CD4-positive, alpha-beta T cell treated with Interleukin-4 for 1 hour (primary cell): ENCODE measurements around the gene LHCGR.
"Not testable (repeated sequence)": the region's sequence is repeated elsewhere in the genome, so short reads cannot be mapped to it uniquely, and the experiment has no call there.

Source experiments
- DNase-seq, 2 donors: peaks; one replicate each; pipeline ENCODE4 v3.0.0-alpha.2; 2020 to 2022

LHCGR gene

GRCh38 chr2:48739236-48739635 lies 16.3 kb downstream of the LHCGR start:
- DNase-seq, result not testable (repeated sequence)

DNA sequence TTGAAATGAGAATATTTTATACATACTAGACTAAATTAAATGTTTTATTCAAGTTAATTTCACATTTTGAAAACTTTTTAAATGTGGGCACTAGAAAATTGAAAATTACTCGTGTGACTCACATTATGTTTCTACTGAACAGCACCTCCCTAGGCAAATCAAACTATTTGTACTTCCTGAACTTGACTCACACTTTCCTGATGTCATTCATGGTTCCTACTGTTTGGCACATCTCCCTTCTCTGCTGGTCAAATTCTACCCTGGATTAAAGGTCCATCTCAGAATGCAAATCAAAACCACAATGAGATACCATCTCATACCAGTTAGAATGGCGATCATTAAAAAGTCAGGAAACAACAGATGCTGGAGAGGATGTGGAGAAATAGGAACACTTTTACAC lies 16.7 kb downstream of the LHCGR start:
- DNase-seq, result no peak

- no peak for DNase-seq
These were observed 19.3 kb downstream of the LHCGR start for GRCh38 chr2:48736251-48736650.

- no peak for DNase-seq
These were observed 20.8 kb downstream of the LHCGR start for GRCh38 chr2:48734576-48735303.

DNA sequence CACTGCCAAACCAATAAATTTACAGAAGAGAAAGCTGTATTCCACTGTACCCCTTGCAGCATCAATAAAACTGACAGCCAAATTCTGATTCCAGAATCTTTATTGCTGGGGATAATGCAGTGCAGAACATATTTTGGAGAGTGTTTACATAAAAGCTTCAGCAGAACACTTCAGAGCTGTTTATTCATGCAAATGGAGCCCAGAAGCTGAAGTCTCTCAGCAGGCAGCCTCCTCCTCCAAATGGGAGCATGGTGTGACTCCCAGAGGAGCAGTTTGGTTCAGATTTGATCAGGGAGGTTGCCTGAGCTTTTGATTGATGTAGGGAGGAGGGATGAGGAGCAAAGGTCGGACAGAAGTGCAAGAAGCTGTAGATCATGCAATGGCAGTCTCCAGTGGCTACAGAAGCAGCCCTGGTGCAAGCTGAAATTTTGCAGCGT lies 22.4 kb downstream of the LHCGR start:
- DNase-seq, result no peak

GRCh38 chr2:48728840-48729239 lies 26.7 kb downstream of the LHCGR start:
- no peak for DNase-seq

DNA sequence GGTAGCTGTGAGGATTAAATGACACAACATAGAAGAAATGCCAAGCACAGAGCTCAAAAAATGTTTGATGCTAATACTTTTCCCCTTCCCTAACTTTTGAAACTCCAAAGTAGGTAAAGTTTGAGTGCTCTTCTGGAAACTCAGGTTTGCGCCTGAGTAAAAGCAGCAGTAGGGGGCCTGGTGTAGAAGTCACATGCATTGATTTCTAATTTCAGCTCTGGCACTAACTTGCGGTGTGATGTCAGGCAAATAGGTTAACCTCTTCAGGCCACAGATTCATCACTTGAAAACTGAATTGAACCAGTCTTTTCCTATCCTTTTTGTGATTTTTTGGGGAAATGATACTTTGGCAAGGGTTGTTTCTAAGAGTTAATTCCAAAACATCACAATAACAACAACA lies 27.2 kb downstream of the LHCGR start:
- no peak for DNase-seq

DNA sequence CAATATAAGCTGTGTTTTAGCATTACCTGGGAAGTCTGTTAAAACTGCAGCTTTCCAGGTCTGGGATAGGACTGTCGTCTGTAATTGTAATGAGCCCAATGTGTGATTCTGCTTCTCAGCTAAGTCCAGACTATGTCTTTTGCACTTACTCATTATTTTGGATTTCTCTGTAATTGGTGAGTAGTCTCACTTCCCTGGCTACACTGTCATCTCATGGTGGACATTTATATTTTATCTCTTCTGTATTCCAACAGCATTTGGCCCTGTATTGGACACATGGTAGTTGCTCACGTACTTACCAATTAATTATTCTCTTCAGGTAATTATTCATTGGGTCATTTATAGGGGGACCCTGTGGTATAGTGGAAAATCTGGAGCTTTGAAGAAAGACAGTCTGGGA lies 28.0 kb downstream of the LHCGR start:
- DNase-seq, result no peak

- DNase-seq, result no peak
These were observed 29.6 kb downstream of the LHCGR start for GRCh38 chr2:48725696-48726494.

- no peak for DNase-seq
These were observed 31.2 kb downstream of the LHCGR start for GRCh38 chr2:48724278-48724677.

DNA sequence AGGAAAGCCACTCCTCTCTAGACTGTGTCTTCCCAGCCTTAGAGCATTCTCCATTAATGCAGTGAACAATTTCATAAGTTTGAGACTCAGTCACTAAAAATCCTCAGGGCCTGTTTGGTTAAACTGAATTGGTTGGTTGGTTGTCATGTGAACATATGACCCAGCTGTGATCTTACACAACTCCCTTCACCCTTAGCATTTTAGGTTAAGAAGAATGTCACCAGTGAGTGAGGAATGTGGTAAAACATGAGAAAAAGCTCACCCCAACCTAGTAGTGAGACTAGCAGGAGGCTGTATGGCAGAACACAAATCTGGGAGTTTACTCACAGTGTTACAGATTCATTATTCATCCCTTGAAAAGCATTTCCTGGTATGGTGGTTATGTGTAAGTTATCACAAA lies 32.4 kb downstream of the LHCGR start:
- no peak for DNase-seq

DNA sequence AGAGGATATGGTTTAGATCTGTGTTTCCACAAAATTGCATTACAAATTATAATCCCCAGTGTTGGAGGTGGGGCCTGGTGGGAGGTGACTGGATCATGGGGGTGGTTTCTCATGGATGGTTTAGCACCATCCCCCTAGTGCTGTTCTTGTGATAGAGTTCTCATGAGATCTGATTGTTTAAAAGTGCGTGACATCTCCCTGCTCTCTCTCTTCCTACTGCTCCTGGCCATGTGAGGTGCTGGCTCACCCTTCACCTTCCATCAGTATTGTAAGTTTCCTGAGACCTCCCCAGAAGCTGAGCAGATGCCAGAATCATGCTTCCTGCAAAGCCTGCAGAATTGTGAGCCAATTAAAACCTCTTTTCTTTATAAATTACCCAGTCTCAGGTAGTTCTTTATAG lies 33.1 kb downstream of the LHCGR start:
- DNase-seq, result no peak

DNA sequence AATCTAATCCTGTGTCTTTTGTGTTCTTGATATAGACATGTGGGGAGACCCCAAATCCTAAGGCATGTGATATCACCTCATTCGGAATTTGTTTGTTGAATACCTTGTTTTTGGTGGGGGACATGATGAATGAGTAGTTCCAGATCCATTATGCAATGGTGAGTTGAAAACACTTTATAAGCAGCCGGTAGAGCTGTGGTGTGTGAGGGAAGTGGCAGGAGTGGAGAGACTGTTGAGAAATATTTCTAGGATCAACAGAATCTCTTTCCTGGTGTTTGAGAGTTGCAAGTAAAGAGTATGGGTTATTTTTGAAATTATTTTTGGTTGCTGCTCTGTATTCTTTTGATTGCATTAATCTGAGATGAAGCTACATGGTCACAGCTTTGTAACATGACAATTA lies 34.4 kb downstream of the LHCGR start:
- no peak for DNase-seq

DNA sequence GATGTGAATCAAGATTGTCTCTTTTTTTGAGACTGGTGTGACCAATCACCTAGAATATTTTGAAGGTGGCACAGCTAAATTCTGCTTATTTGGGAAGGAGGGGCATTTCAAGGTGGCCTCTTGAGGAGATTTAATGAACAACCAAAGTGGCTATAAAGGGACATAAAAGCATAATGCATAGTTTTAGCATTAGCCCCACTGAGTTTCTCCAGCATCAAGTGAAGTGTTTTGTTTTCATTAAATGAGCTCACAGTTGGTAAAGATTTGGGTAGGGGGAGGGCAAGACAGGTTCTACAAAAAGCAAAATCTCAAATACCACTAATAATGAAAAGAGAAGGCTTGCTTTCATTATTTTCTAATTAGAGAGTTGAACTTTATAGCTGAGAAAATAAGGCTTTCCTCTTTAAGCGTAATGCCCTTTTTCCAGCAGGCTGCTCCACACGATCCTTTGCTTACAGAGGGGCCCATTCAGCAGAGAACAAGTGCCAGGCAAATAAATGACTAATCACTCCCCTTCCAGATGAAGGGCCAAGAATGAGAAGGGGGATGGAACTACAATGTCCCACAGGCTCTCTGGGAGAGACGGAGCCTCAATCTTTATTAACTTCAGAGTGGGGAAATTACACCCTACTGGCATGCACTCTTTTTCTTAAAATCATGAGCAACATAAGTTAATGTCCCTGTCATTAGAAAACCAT lies 35.9 kb downstream of the LHCGR start:
- no peak for DNase-seq

DNA sequence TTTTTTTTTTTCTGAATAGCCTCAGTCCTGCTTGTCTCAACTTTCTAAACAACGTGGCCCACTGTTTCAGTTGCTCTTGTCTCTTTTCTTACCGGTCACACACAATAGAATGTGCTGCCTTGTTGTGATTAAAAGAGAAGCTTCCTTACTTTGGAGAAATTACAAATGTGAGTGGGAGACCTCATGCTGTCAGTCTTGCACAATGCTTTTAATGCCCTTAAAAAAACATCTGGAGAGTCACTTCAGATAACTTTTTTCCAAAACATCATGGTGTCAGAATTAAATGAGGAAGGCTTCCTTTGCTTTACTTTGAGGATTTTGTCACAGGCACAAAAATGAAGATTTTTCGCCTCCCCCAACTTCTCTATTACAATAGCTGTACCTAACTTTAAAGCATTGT lies 37.7 kb downstream of the LHCGR start:
- DNase-seq, result no peak

- no peak for DNase-seq
These were observed 39.6 kb downstream of the LHCGR start for GRCh38 chr2:48715956-48716355.

DNA sequence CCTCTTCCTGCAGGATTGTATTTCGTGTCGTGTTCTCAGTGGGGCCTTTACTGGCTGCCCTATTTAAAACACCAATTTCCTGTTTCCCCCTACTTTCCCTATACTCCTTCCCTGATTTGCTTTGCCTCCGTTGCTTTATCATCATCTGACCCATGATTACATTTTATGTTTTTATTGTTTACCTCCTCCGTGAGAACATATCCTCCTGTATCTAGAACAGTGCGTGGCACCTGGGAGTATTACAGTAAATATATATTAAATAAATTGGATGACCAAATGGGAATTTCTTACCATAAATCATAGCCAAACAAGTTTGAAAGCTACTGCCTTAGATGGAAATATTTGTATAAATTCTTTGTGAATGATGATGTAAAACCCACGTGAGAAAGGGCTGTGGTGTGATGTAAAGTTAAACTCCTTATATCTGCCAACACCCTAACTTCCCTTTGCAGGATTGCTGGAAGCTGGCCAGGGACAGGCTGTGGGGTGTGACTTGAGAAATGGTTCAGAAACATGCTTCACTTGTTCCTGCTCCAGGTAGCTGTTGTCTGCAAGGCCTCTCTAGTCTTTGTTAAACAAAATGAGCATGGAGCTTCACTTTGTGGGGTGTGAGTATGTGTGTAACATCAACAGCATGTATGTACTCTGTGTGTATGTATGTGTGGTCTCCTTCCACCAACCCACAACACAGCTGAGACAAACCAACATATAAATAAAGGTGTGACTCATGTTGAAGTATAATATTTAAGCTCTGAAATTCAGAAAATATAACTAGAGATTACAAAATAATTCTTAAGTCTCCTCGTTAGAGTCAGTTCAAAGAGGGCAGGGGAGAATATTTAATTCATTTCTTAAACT lies 40.3 kb downstream of the LHCGR start:
- no peak for DNase-seq

DNA sequence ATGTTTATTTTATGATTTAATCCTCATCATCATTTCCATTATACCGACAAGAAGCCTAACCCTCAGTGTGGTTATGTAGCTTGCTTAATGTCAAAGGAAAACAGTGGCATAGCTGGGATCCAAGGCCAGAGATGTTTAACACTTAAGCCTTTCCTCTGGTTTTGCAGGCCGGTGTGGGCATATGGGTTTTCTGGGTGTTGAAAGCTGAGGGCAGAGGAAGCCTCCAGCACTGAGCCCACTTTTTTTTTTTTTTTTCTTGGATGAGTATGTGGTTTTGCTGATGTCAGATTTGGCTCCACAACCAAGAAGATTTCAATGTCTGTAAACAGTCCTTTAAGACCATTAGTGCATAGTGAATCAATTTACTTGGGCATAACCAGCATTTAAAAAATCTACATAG lies 41.3 kb downstream of the LHCGR start:
- no peak for DNase-seq

DNA sequence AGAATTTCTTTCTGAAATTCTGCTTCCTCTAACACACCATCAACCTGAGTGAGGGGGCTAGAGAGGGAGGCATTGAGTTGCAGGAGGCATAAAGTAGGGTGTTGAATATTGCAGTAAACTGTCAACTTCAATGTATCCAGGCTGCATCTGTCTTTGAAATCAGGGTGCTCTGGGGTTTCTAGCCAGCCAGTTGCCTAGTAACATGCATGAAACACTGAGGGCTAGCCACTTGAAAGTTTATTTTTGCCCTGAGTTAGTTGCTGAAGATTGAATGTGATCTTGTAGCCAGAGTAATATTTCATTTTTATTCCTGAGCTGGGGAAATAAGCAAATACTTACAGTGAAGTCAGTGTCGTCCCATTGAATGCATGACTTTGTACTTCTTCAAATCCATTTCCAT lies 41.9 kb downstream of the LHCGR start:
- no peak for DNase-seq

DNA sequence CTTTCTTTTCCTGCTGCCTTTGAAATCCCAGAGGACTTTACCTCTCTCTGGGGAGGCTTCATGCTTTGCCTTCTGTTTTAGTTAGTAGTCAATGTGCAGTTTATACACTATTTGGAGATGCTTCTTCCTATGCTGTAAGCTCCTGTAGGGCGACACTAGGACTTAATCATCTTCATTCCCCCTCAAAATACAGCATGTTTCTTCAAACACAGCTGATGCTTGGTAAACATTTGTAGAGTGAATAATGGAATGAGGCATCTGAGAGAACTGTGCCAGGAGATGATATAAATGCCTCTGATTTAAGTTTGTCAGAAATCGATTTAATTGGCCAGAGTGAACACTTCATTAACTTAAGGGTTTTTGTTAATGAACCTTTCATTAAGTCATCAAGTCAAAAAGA lies 43.4 kb downstream of the LHCGR start:
- DNase-seq, result no peak

- DNase-seq, result no peak
These were observed 44.2 kb downstream of the LHCGR start for GRCh38 chr2:48711343-48711742.

- no peak for DNase-seq
These were observed 46.2 kb downstream of the LHCGR start for GRCh38 chr2:48709096-48710034.
